HG03095 (cell line): Measurements from ENCODE around the gene MUC5AC.
"Not testable (repeated sequence)": the region's sequence is repeated elsewhere in the genome, so short reads cannot be mapped to it uniquely, and the experiment has no call there.

Source experiments
- ATAC-seq: cut with Tn5 transposase; IDR thresholded peaks from one replicate; pipeline ENCODE4 v1.9.1; 2021; ENCODE audit warnings: moderate library complexity; ENCODE audit not compliant: unreplicated experiment

The MUC5AC gene

GRCh38 chr11:1177020-1177770 is 19.4 kb downstream of the MUC5AC start:
- ATAC-seq: no peak

DNA sequence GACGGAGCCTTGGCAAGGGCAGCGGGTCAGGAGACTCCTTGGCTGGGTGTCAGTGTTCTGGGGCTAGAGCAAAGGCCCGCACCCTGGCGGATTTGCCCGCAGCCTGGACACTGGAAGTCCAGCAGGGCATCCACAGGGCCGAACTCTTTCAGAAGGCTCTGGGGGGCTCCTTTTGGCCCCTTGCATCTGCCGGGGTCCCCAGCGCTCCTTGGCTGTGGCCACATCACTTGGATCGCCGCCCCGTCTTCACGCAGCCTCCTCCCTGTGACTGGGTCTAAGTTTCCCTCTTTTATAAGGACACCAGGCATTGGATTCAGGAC is 20.0 kb downstream of the MUC5AC start:
- ATAC-seq: no peak

GRCh38 chr11:1178201-1178885 is 20.6 kb downstream of the MUC5AC start:
- ATAC-seq: no peak

DNA sequence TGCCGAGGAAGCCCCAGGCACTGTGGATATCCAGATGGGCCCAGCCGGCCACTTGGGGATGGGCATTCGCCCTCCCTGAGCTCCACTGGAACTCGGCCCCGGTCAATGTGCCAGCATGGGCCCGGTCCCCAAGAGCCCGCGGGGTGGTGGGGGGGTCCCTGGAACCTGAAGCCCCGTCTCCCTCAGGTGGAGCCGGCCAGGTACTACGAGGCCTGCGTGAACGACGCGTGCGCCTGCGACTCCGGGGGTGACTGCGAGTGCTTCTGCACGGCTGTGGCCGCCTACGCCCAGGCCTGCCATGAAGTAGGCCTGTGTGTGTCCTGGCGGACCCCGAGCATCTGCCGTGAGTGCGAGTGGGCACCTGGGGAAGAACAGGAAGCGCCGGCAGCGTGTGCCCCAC is 21.2 kb downstream of the MUC5AC start:
- no peak for ATAC-seq

DNA sequence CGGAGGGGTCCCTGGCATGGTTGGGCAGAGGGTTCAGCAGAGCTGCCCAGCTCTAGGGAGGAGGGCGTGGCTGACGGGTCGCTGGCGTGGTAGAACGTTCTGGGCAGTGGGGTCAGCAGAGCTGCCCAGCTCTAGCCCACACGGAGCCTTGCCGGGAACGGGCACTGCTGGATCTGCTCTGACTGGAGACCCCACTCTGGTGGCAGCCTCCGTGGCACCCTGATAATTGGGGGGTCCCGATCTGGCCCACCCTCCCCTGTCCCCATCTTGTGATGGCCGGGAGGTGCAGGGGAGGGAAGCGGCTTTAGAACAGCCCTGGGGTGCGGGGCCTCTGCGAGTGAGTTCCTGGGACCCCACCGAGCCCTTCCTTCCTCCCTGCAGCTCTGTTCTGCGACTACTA is 21.9 kb downstream of the MUC5AC start:
- no peak for ATAC-seq

DNA sequence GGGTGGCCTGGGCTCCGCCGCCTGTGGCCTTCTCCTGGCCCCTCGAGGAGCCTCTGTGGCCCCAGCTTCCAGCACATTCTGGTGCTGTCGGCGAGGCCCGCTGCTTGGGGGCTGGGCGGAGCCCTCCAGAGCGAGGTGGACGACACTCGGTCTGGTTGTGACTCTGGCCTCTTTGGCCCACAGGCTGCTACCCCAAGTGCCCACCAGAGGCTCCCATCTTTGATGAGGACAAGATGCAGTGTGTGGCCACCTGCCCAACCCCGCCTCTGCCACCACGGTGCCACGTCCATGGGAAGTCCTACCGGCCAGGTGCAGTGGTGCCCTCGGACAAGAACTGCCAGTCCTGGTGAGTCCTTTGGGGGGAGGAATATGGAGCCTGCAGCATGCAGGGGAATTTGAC is 22.4 kb downstream of the MUC5AC start:
- no peak for ATAC-seq

DNA sequence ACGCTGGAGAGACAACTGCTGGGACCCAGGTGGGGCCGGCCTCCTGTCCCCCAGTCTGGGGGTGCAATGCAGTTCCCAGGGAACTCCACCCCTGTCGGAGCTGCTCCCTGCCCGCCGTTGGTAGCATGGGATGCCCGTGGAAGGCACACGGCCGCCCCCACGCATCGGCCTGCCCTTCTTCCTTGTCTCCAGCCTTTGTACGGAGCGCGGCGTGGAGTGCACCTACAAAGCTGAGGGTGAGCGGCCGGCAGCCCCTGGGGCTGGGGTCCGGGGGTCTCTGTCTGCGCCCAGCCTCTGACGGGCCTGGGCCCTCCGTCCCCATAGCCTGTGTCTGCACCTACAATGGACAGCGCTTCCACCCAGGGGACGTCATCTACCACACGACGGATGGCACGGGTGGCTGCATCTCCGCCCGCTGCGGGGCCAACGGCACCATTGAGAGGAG is 23.2 kb downstream of the MUC5AC start:
- no peak for ATAC-seq

- ATAC-seq: no peak
Observed at GRCh38 chr11:1181420-1181819, 23.7 kb downstream of the MUC5AC start.

GRCh38 chr11:1181853-1182535 is 24.2 kb downstream of the MUC5AC start:
- no peak for ATAC-seq

GRCh38 chr11:1184139-1184538 is 26.4 kb downstream of the MUC5AC start:
- ATAC-seq: not testable (repeated sequence)

DNA sequence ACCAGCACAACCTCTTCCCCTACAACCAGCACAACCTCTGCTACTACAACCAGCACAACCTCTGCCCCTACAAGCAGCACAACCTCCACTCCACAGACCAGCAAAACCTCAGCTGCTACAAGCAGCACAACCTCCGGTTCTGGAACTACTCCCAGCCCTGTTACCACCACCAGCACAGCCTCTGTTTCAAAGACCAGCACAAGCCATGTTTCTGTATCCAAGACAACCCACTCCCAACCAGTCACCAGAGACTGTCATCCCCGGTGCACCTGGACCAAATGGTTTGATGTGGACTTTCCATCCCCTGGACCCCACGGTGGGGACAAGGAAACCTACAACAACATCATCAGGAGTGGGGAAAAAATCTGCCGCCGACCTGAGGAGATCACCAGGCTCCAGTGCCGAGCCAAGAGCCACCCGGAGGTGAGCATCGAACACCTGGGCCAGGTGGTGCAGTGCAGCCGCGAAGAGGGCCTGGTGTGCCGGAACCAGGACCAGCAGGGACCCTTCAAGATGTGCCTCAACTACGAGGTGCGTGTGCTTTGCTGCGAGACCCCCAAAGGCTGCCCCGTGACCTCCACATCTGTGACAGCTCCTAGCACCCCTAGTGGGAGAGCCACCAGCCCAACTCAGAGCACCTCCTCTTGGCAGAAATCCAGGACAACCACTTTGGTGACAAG is 30.8 kb downstream of the MUC5AC start:
- not testable (repeated sequence) for ATAC-seq

- ATAC-seq: not testable (repeated sequence)
Observed at GRCh38 chr11:1189816-1190215, 32.1 kb downstream of the MUC5AC start.

GRCh38 chr11:1191786-1192470 is 34.2 kb downstream of the MUC5AC start:
- not testable (repeated sequence) for ATAC-seq

DNA sequence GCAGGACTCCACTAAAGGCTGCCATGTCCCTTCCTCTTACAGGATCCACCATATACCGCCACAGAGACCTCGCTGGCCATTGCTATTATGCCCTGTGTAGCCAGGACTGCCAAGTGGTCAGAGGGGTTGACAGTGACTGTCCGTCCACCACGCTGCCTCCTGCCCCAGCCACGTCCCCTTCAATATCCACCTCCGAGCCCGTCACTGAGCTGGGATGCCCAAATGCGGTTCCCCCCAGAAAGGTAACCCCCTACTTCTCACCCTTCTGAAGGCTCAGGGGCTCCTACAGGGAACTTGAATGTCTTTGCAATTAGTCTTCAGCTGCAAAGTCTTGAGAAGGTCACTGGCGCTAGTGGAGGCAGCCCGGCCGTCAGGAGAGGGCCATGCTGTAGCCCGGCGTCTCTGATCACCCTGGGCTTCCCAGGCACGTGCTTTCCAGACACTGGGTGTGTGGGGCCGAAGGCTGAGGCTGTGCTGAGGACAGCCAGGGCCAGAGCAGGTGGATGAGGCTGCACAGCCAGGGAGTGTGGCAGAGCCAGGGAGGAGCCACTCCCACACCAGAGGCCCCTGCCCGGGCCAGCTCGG is 35.1 kb downstream of the MUC5AC start:
- no peak for ATAC-seq

- ATAC-seq: no peak
Observed at GRCh38 chr11:1193326-1194230, 35.8 kb downstream of the MUC5AC start.

- ATAC-seq: no peak
Observed at GRCh38 chr11:1194231-1194976, 36.7 kb downstream of the MUC5AC start.

DNA sequence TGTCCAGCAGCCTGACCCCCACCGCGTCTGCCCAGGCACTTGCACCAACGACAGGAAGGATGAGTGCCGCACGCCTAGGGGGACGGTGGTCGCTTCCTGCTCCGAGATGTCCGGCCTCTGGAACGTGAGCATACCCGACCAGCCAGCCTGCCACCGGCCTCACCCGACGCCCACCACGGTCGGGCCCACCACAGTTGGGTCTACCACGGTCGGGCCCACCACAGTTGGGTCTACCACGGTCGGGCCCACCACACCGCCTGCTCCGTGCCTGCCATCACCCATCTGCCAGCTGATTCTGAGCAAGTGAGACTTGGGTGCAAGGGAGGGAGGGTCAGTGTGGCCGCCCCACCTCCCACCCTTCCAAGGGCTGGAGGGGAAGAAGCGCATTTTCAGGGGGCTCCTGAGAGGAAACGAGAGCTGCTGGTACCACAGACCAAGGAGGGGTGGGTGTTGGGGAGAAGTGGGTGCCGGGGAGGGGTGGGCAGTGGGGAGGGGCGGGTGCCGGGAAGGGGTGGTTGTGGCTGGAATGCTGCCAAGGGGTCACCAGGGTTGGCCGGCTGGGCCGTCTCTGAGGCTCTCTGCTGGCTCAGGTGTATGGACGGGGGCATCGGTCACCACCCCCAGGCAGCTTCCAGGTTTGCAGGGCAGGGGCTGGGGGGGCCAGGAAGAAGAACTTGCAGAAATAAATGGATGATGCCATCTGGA is 37.4 kb downstream of the MUC5AC start:
- ATAC-seq: no peak
